PC-9 (cell line): ENCODE measurements around the gene SRSF4. TPM values are rescaled to one million over a fixed set of nuclear protein-coding genes. Genes with fewer than 3 reads are reported as not detected.

Source experiments
- Bru-seq: library from RNA; stranded (reverse); fragments of 400-500 nt; gene quantifications from one replicate; lab custom pipeline; 2021; lab: Mats Ljungman, UMichigan
- BruChase-seq, 2 experiments: library from RNA; stranded (reverse); fragments of 400-500 nt; gene quantifications; one replicate each; lab custom pipeline; 2021; lab: Mats Ljungman, UMichigan
- BruUV-seq: library from RNA; stranded (reverse); fragments of 400-500 nt; replicated peaks from 2 replicates; lab custom pipeline; 2021; lab: Mats Ljungman, UMichigan
- CTCF ChIA-PET: fragments of 300-600 bp; sonication (Branson Sonifier 250); formaldehyde crosslinking; loops from one replicate; lab custom pipeline; 2022; ENCODE audit warnings: antibody characterized with exemption; lab: Charles Lee
- POLR2A ChIA-PET: fragments of 300-600 bp; sonication (Branson Sonifier 250); formaldehyde crosslinking; loops from one replicate; lab custom pipeline; 2022; ENCODE audit warnings: antibody characterized with exemption; ENCODE audit not compliant: unreplicated experiment; lab: Charles Lee
- DNase-seq, 2 experiments: peaks; one replicate each; pipeline versions ENCODE4 v3.0.0 to v3.0.0-alpha.2; 2015 to 2022; ENCODE audit warnings: mixed read lengths in 1 of 2
- H2AFZ ChIP-seq: fragments of 200-600 bp; sonication (generic); 2 replicates; pipeline ENCODE4 v1.8.1; 2017; ENCODE audit warnings: antibody characterized with exemption
- H3F3A ChIP-seq: fragments of 200-600 bp; sonication (generic); 2 replicates; pipeline ENCODE4 v1.8.1; 2017; ENCODE audit warnings: antibody characterized with exemption, mild to moderate bottlenecking, low read depth; ENCODE audit not compliant: insufficient read depth
- H3K27ac ChIP-seq: fragments of 200-600 bp; sonication (generic); 2 replicates; pipeline ENCODE4 v1.6.1; 2016; ENCODE audit warnings: mixed run types
- H3K27me3 ChIP-seq: fragments of 200-600 bp; sonication (generic); 2 replicates; pipeline ENCODE4 v1.6.1; 2016; ENCODE audit warnings: low read depth, mixed run types; ENCODE audit not compliant: insufficient read depth
- H3K36me3 ChIP-seq: fragments of 200-600 bp; sonication (generic); 2 replicates; pipeline ENCODE4 v1.6.1; 2016; ENCODE audit warnings: low read depth, mixed run types
- H3K4me1 ChIP-seq: fragments of 200-600 bp; sonication (generic); replicated peaks from 2 replicates; pipeline ENCODE4 v1.6.1; 2016; ENCODE audit warnings: mixed run types; ENCODE audit not compliant: insufficient read depth
- H3K4me2 ChIP-seq: fragments of 200-600 bp; sonication (generic); 2 replicates; pipeline ENCODE4 v1.6.1; 2017; ENCODE audit warnings: mixed run types
- H3K4me3 ChIP-seq: fragments of 200-600 bp; sonication (generic); 2 replicates; pipeline ENCODE4 v1.6.1; 2016; ENCODE audit warnings: mixed run types
- H3K79me2 ChIP-seq: fragments of 200-600 bp; sonication (generic); 2 replicates; pipeline ENCODE4 v1.6.1; 2017; ENCODE audit warnings: low read depth, mixed run types
- H3K9me2 ChIP-seq: fragments of 200-600 bp; sonication (generic); 2 replicates; pipeline ENCODE4 v1.8.1; 2017; ENCODE audit warnings: mild to moderate bottlenecking; ENCODE audit not compliant: insufficient read depth
- H3K9me3 ChIP-seq: fragments of 200-600 bp; sonication (generic); 2 replicates; pipeline ENCODE4 v1.8.1; 2016; ENCODE audit warnings: low read depth; ENCODE audit not compliant: insufficient read depth
- H4K20me1 ChIP-seq: fragments of 200-600 bp; sonication (generic); 2 replicates; pipeline ENCODE4 v1.8.1; 2017; ENCODE audit not compliant: insufficient read depth
- EZH2 ChIP-seq: fragments of 200-600 bp; sonication (generic); IDR thresholded peaks from 2 replicates; pipeline ENCODE4 v1.8.0; 2017; ENCODE audit warnings: antibody characterized with exemption, low read depth
- intact Hi-C: fragments of 100-400 bp; cut with micrococcal nuclease; formaldehyde crosslinking; loops from one replicate; pipeline ENCODE4 v1.10.0; 2022; ENCODE audit not compliant: unreplicated experiment
- long read RNA-seq: library from polyadenylated mRNA; stranded (forward); transcript quantifications from one replicate; pipeline ENCODE4 v2.0.0, GENCODE V29; 2022
- total RNA-seq: library from RNA; stranded (reverse); gene quantifications from 2 replicates; pipeline ENCODE4 v1.2.3, GENCODE V29; 2021
- TF ChIP-seq, protein P1 (sequence below): fragments of 200-600 bp; sonication (generic); conservative IDR thresholded peaks from 2 replicates; pipeline ENCODE4 v1.6.1; 2017; ENCODE audit warnings: mixed run types, antibody characterized with exemption, mild to moderate bottlenecking, moderate library complexity

Gene SRSF4
- total RNA-seq, result 75.7 and 87.6 TPM in 2 replicates
- Bru-seq, nascent RNA, result percentile 97 among the genes with signal in this experiment
- percentile 96 among the genes with signal in this experiment for BruChase-seq, experiment 1, labeled RNA remaining after a 2-hour chase
- BruChase-seq, experiment 2, labeled RNA remaining after a 6-hour chase, result percentile 90 among the genes with signal in this experiment
- long read RNA-seq, transcript SRSF4-201 (6 exons, 2,387 nt), result major isoform, 108 of 137 reads
- long read RNA-seq, partial matches to known transcripts, result 7 of 137 reads
- long read RNA-seq, other reads (novel, unspliced or antisense), result 18 of 137 reads

DNA sequence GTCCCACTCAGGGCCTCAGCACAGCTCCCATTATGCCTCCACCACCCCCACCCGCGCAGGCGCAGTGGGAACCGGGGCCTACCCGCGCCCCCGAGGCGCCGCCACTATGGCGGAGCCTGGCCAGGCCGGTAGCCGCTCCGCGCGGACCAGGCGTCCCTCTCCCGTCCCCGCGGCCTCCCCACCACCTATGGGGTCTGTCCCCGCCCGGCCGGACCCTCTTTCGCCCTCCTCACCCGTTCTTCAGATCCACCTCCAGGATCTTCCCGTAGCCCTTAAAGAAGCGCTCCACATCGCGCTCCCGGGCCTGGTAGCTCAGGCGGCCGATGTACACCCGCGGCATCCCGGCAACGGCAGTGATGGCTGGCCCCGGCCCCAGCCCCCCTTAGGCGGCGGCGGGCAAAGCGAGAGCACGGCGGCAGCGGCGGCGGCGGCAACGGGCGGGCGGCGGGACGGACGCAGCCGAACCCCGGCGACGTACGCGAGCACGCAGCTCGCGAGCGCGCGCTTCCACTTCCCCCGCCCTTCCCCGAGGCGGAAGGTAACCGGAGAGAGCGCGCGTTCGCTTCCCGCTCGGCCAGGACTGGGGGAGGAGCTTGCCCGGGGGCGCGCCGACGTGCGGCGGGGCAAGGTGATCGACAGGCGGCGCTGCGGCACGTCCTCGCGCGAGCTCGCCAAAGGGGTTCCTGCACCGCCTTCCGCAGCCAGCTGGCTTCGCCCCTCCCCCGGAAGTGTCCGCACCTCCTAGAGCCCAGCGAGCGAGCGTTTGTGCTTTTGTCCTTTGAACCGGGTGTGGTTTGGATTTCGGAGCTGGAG, at the start of gene SRSF4:
Gene SRSF4 (minus strand): TSS at position 488 of the 813 bp plus-strand sequence. CDS start 148 bp downstream, at position 340.
- no peak for TF ChIP-seq EZH2
- TF ChIP-seq, protein P1, sequence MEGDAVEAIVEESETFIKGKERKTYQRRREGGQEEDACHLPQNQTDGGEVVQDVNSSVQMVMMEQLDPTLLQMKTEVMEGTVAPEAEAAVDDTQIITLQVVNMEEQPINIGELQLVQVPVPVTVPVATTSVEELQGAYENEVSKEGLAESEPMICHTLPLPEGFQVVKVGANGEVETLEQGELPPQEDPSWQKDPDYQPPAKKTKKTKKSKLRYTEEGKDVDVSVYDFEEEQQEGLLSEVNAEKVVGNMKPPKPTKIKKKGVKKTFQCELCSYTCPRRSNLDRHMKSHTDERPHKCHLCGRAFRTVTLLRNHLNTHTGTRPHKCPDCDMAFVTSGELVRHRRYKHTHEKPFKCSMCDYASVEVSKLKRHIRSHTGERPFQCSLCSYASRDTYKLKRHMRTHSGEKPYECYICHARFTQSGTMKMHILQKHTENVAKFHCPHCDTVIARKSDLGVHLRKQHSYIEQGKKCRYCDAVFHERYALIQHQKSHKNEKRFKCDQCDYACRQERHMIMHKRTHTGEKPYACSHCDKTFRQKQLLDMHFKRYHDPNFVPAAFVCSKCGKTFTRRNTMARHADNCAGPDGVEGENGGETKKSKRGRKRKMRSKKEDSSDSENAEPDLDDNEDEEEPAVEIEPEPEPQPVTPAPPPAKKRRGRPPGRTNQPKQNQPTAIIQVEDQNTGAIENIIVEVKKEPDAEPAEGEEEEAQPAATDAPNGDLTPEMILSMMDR, result peak; percentile 60
- H3K79me2 ChIP-seq, result peaks cover 50% of the 10 kb centered on the region
- peaks cover 23% of the 10 kb centered on the region; the same call in 1 of the 2 replicates for H3F3A ChIP-seq
- CTCF ChIA-PET, result interaction anchor here (0.6 to 1.1 kb wide), 6 partner anchors 21 to 1492 kb away, joined by 3 to 9 read pairs (median 3); partner anchors contain the start of gene YTHDF2
- H3K9me3 ChIP-seq, result no peaks in the 10 kb centered on the region
- H3K27me3 ChIP-seq, result no peaks in the 10 kb centered on the region
- H3K9me2 ChIP-seq, result no peaks in the 10 kb centered on the region
- peak; percentile 86 to 99 for DNase-seq
- intact Hi-C loops, result loop anchor here (1.0 kb wide), 1 partner anchor 36 kb away; no protein-coding TSS in a partner anchor
- peaks cover 8% of the 10 kb centered on the region; the same call in 1 of the 2 replicates for H3K36me3 ChIP-seq
- peaks cover 33% of the 10 kb centered on the region for H3K4me1 ChIP-seq
- peak within 1 kb of the TSS; percentile 92 for H3K4me3 ChIP-seq
- POLR2A ChIA-PET, result interaction anchor here (0.5 to 0.9 kb wide), 14 partner anchors 36 to 1481 kb away, joined by 3 to 27 read pairs (median 4); no protein-coding TSS in a partner anchor
- H2AFZ ChIP-seq, result peak within 1 kb of the TSS; percentile 91
- BruUV-seq, result no TSS peak
- H3K27ac ChIP-seq, result peak within 1 kb of the TSS; percentile 88
- H4K20me1 ChIP-seq, result peaks cover 41% of the 10 kb centered on the region
- peak within 1 kb of the TSS; percentile 92 for H3K4me2 ChIP-seq

GRCh38 chr1:29230553-29231378, 49.1 kb upstream of the SRSF4 start, which contains the start of gene MECR:
TSS of gene MECR (minus strand) at chr1:29230934. CDS start at chr1:29230906, 28 bp downstream.
- H3K4me2 ChIP-seq, result peak within 1 kb of the TSS; percentile 85
- no TSS peak for BruUV-seq
- no peaks in the 10 kb centered on the region for H3K9me2 ChIP-seq
- CTCF ChIA-PET, result no interaction called here
- peak; percentile 61 to 93 for DNase-seq
- peak within 1 kb of the TSS; percentile 81 for H2AFZ ChIP-seq
- peaks cover 24% of the 10 kb centered on the region for H3F3A ChIP-seq
- H3K27ac ChIP-seq, result peak within 1 kb of the TSS; percentile 34; the same call in 1 of the 2 replicates
- peak within 1 kb of the TSS; percentile 93 for H3K4me3 ChIP-seq
- H3K4me1 ChIP-seq, result peaks cover 39% of the 10 kb centered on the region
- no peaks in the 10 kb centered on the region for H4K20me1 ChIP-seq
- H3K36me3 ChIP-seq, result no peaks in the 10 kb centered on the region
- TF ChIP-seq EZH2, result no peak
- TF ChIP-seq, protein P1, result no peak; the same call in 1 of the 2 replicates
- H3K79me2 ChIP-seq, result peaks cover 36% of the 10 kb centered on the region
- H3K27me3 ChIP-seq, result no peaks in the 10 kb centered on the region
- POLR2A ChIA-PET, result no interaction called here
- intact Hi-C loops, result loop anchor here (10.0 kb wide), 4 partner anchors 214 to 884 kb away; no protein-coding TSS in a partner anchor
- no peaks in the 10 kb centered on the region for H3K9me3 ChIP-seq
